NCI-H510A (cell line): ENCODE results near the gene RTL1.

Experiments
- DNase-seq: peaks from one replicate; lab custom pipeline; 2025; lab: John Stamatoyannopoulos, UW

RTL1 gene

GRCh38 chr14:100851586-100851916, 52.0 kb downstream of the RTL1 start:
- no peak for DNase-seq

GRCh38 chr14:100850841-100851585, 52.5 kb downstream of the RTL1 start:
- no peak for DNase-seq

GRCh38 chr14:100849115-100849781, 54.3 kb downstream of the RTL1 start:
- DNase-seq = no peak

- DNase-seq = no peak
Measured at GRCh38 chr14:100846309-100846859, 57.1 kb downstream of the RTL1 start.

- DNase-seq = no peak
Measured at GRCh38 chr14:100845341-100845740, 58.2 kb downstream of the RTL1 start.

- DNase-seq = no peak
Measured at GRCh38 chr14:100844846-100845245, 58.7 kb downstream of the RTL1 start.

GRCh38 chr14:100844421-100844820, 59.1 kb downstream of the RTL1 start:
- DNase-seq = no peak

- no peak for DNase-seq
Measured at GRCh38 chr14:100844082-100844408, 59.5 kb downstream of the RTL1 start.

GRCh38 chr14:100842799-100843198, 60.7 kb downstream of the RTL1 start:
- DNase-seq = no peak

- DNase-seq = no peak
Measured at GRCh38 chr14:100841761-100842403, 61.6 kb downstream of the RTL1 start.

GRCh38 chr14:100841066-100841760, 62.3 kb downstream of the RTL1 start:
- no peak for DNase-seq

GRCh38 chr14:100840286-100841065, 63.0 kb downstream of the RTL1 start:
- no peak for DNase-seq

- DNase-seq = no peak
Measured at GRCh38 chr14:100839681-100840111, 63.8 kb downstream of the RTL1 start.

GRCh38 chr14:100839315-100839585, 64.3 kb downstream of the RTL1 start:
- DNase-seq = no peak

- no peak for DNase-seq
Measured at GRCh38 chr14:100838493-100839314, 64.8 kb downstream of the RTL1 start.

- DNase-seq = no peak
Measured at GRCh38 chr14:100837805-100838350, 65.6 kb downstream of the RTL1 start.

GRCh38 chr14:100836941-100837804, 66.3 kb downstream of the RTL1 start:
- no peak for DNase-seq

GRCh38 chr14:100836311-100836805, 67.2 kb downstream of the RTL1 start:
- DNase-seq = no peak

- DNase-seq = no peak
Measured at GRCh38 chr14:100835548-100836310, 67.8 kb downstream of the RTL1 start.
